Measurements from ENCODE around the gene CRACR2B. TPM values are rescaled to one million over a fixed set of nuclear protein-coding genes. Genes with fewer than 3 reads are reported as not detected.

CRACR2B gene
- total RNA-seq, 1 donor = 0.72 TPM

- Histone ChIP-seq H3K4me1 (ENCODE audit: insufficient read depth, low read length) (peaks cover 17% of the 10 kb centered on the region), H3K79me2 (ENCODE audit: insufficient read depth, low read length) (peaks cover 78% of the 10 kb centered on the region), H3K36me3 (ENCODE audit: insufficient read depth, low read length) (peaks cover 51% of the 10 kb centered on the region), H4K20me1 (ENCODE audit: insufficient read depth, low read length) (peaks cover 54% of the 10 kb centered on the region), H3K4me3 (ENCODE audit: insufficient read depth, low read length) (peak overlapping the region; percentile 97), H3K9me3 (ENCODE audit: low read depth, low read length) (no peaks in the 10 kb centered on the region), H3K27me3 (ENCODE audit: insufficient read depth, low read length) (no peaks in the 10 kb centered on the region), H2AFZ (ENCODE audit: low read length) (no peak overlapping the region), H3K27ac (ENCODE audit: low read depth, low read length) (peak overlapping the region; percentile 61), H3K4me2 (ENCODE audit: insufficient read depth, low read length) (peak overlapping the region; percentile 96)
- TF ChIP-seq CTCF (IDR thresholded peaks at IDR 0.05; ENCODE audit: extremely low read depth, low read depth, low read length) = peak; percentile 51
- DNase-seq (ENCODE audit: insufficient read length, low spot score, missing footprints) = peak; percentile 94
Measured at GRCh38 chr11:839875-840617, 12.3 kb downstream of the CRACR2B start.

- Histone ChIP-seq H3K4me3 (ENCODE audit: insufficient read depth, low read length) (peak overlapping the region; percentile 97), H3K4me1 (ENCODE audit: insufficient read depth, low read length) (peaks cover 33% of the 10 kb centered on the region), H4K20me1 (ENCODE audit: insufficient read depth, low read length) (peaks cover 49% of the 10 kb centered on the region), H3K27me3 (ENCODE audit: insufficient read depth, low read length) (no peaks in the 10 kb centered on the region), H3K4me2 (ENCODE audit: insufficient read depth, low read length) (peak overlapping the region; percentile 96), H3K27ac (ENCODE audit: low read depth, low read length) (peak overlapping the region; percentile 85), H2AFZ (ENCODE audit: low read length) (no peak overlapping the region), H3K36me3 (ENCODE audit: insufficient read depth, low read length) (peaks cover 42% of the 10 kb centered on the region), H3K79me2 (ENCODE audit: insufficient read depth, low read length) (peaks cover 84% of the 10 kb centered on the region), H3K9me3 (ENCODE audit: low read depth, low read length) (no peaks in the 10 kb centered on the region)
- DNase-seq (ENCODE audit: insufficient read length, low spot score, missing footprints) = no peak
- TF ChIP-seq CTCF (IDR thresholded peaks at IDR 0.05; ENCODE audit: extremely low read depth, low read depth, low read length) = no peak
Measured at GRCh38 chr11:841981-842369, 14.3 kb downstream of the CRACR2B start.

DNA sequence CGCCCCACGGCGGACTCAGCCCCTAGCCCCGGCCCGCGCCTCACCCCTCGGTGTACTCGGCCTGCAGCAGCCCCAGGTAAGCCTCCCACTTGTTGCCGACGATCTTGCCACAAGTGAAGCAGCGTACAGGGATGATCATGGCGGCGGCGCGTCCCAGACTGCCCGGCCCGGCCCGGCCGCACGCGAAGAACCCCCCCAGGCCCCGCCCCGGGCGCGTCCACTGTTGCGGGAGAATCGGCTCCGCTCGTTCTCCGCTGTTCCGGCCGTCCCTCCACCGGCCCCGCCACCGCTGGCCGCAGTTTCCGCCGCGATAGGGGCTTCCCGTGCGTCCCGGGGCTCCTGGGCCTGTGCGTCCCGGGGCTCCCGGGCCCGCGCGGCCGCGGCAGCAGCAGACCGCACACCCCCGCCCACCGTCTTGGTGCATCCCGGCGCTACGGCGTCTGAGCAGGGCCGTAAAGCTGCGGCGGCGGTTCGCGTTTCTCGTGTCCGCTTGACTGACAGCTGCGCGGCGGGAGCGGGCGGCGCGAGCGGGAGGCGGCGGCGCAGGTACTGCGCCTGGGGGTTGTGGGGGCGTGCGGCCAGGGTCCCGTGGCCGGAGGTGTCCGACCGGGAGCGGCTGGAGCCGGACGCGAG is 14.8 kb downstream of the CRACR2B start, which contains the start of the genes POLR2L and TSPAN4:
Gene POLR2L, minus strand, starts transcription at position 160 of the 633 bp plus-strand sequence. Its CDS starts 21 bp downstream, at position 139.
Gene TSPAN4, plus strand, starts transcription at position 483 of the 633 bp plus-strand sequence. CDS start 7,453 bp downstream, outside the sequence.
- Histone ChIP-seq H2AFZ (ENCODE audit: low read length) (no peak within 1 kb of the TSS), H3K9me3 (ENCODE audit: low read depth, low read length) (no peaks in the 10 kb centered on the region), H3K36me3 (ENCODE audit: insufficient read depth, low read length) (peaks cover 37% of the 10 kb centered on the region), H3K4me1 (ENCODE audit: insufficient read depth, low read length) (peaks cover 33% of the 10 kb centered on the region), H4K20me1 (ENCODE audit: insufficient read depth, low read length) (peaks cover 47% of the 10 kb centered on the region), H3K4me2 (ENCODE audit: insufficient read depth, low read length) (peak within 1 kb of the TSS; percentile 96), H3K27ac (ENCODE audit: low read depth, low read length) (peak within 1 kb of the TSS; percentile 88), H3K79me2 (ENCODE audit: insufficient read depth, low read length) (peaks cover 83% of the 10 kb centered on the region), H3K27me3 (ENCODE audit: insufficient read depth, low read length) (no peaks in the 10 kb centered on the region), H3K4me3 (ENCODE audit: insufficient read depth, low read length) (peak within 1 kb of the TSS; percentile 97)
- DNase-seq (ENCODE audit: insufficient read length, low spot score, missing footprints) = peak; percentile 99
- no peak for TF ChIP-seq CTCF (IDR thresholded peaks at IDR 0.05; ENCODE audit: extremely low read depth, low read depth, low read length)
